ENCODE measurements around the gene COL1A1. TPM values are rescaled to one million over a fixed set of nuclear protein-coding genes. Genes with fewer than 3 reads are reported as not detected.
A peak's percentile ranks its signal among the peaks of the same experiment; 100 is the strongest.

COL1A1 gene
- polyA plus RNA-seq, 3 donors: not detected

GRCh38 chr17:50180111-50180510, 21.3 kb downstream of the COL1A1 start:
- H3K4me1 Mint-ChIP-seq: peaks cover 44% of the 10 kb centered on the region
- no peak overlapping the region for H3K4me3 Mint-ChIP-seq
- H3K4me2 ChIP-seq (replicated peaks; ENCODE audit: extremely low read depth, low read length, poor library complexity, severe bottlenecking): no peak overlapping the region
- no peak for DNase-seq
- no peaks in the 10 kb centered on the region for H3K36me3 ChIP-seq (replicated peaks in 1 of 2; ENCODE audit: control insufficient read depth in 1 of 2, insufficient read depth in 2 of 2, low read length in 2 of 2)
- 100% methylated on average over 4 of the region's 4 CpGs for WGBS (ENCODE audit: insufficient coverage)
- no peaks in the 10 kb centered on the region for H3K79me2 ChIP-seq (ENCODE audit: insufficient read depth, low read length)
- H3K4me1 ChIP-seq (ENCODE audit: control insufficient read depth in 1 of 2, insufficient read depth in 2 of 2, low read length in 2 of 2): peaks cover 32 to 49% of the 10 kb centered on the region in 2 donors
- intact Hi-C loops (cut with micrococcal nuclease): no loop called here
- H3K27ac ChIP-seq (ENCODE audit: low read depth in 1 of 2, low read length in 2 of 2): no peak overlapping the region
- H3K36me3 Mint-ChIP-seq: peaks cover 0 to 2% of the 10 kb centered on the region in 2 donors
- H3K9ac ChIP-seq (ENCODE audit: insufficient read depth, low read length, poor library complexity, severe bottlenecking): no peak overlapping the region
- H2AFZ ChIP-seq (ENCODE audit: insufficient read depth, low read depth, low read length, poor library complexity, severe bottlenecking): no peak overlapping the region
- no peaks in the 10 kb centered on the region for H4K20me1 ChIP-seq (ENCODE audit: insufficient read depth, low read length)
- peaks cover 0 to 2% (median 0%) of the 10 kb centered on the region in 7 donors for H3K9me3 Mint-ChIP-seq
- no peak for TF ChIP-seq CTCF (IDR thresholded peaks at IDR 0.05)
- H3K27me3 ChIP-seq (ENCODE audit: control insufficient read depth in 2 of 2, insufficient read depth in 2 of 2, low read length in 2 of 2): no peaks in the 10 kb centered on the region
- H3K9me3 ChIP-seq (replicated peaks in 1 of 2; ENCODE audit: control insufficient read depth in 1 of 2, insufficient read depth in 1 of 2, low read length in 2 of 2): no peaks in the 10 kb centered on the region
- H3K4me3 ChIP-seq (replicated peaks in 1 of 3; ENCODE audit: low read depth in 2 of 3, low read length in 3 of 3): no peak overlapping the region
- H3K27me3 Mint-ChIP-seq (ENCODE audit: low read depth in 3 of 3): peaks cover 11 to 15% (median 14%) of the 10 kb centered on the region in 3 donors
- no peak overlapping the region for H3K27ac Mint-ChIP-seq

DNA sequence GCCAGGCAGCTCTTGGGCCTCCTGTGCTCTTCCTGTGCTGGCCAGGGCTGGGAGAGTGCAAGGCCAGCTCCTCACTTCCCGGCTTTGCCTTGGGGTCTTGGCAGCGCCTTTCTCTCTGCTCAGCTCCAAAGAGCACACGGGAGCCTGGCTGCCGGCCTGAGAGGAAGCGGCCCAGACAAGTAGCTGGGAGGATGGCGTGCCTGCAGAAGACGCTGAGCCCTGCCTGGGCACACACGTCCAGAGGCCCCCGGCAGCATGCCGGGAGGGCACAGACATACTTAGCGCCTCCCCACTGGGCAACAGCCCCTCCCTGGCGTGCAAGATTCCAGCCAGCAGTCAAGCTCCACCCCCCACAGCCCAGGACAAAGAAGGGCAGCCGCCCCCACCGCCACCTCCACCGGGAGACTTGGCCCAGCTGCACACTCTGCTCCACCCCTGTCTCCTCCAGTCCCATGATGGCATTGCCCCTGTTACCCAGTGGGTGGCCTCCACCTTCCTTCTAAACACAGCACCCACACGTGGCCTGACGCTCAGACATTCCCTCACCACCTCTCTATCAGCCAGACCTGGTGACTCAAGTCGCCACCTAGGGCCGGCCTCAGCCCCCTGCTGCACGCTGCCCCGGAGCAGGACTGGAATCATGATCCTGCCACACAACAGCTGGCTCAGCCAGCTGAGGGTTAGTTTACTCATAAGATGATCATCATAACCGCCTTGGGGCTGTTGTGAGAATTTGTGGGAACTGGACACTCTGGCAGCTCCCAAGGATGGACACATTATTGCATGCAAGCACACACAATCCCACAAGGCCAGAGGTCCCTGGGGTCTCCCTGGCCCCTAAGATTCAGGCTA, 23.2 kb downstream of the COL1A1 start:
- no peaks in the 10 kb centered on the region for H3K36me3 ChIP-seq (replicated peaks in 1 of 2; ENCODE audit: control insufficient read depth in 1 of 2, insufficient read depth in 2 of 2, low read length in 2 of 2)
- H3K27me3 ChIP-seq (ENCODE audit: control insufficient read depth in 2 of 2, insufficient read depth in 2 of 2, low read length in 2 of 2): no peaks in the 10 kb centered on the region
- Mint-ChIP-seq H3K9me3 (peaks cover 0 to 2% (median 0%) of the 10 kb centered on the region in 7 donors), H3K36me3 (peaks cover 0 to 2% of the 10 kb centered on the region in 2 donors), H3K4me3 (peak overlapping the region; percentile 68 to 88), H3K27me3 (ENCODE audit: low read depth in 3 of 3) (peaks cover 11 to 15% (median 14%) of the 10 kb centered on the region in 3 donors), H3K4me1 (peaks cover 25% of the 10 kb centered on the region), H3K27ac (peak overlapping the region in 2 of 7 donors; percentile 57 to 86)
- no peak overlapping the region for H3K9ac ChIP-seq (ENCODE audit: insufficient read depth, low read length, poor library complexity, severe bottlenecking)
- no peaks in the 10 kb centered on the region for H4K20me1 ChIP-seq (ENCODE audit: insufficient read depth, low read length)
- no peaks in the 10 kb centered on the region for H3K79me2 ChIP-seq (ENCODE audit: insufficient read depth, low read length)
- H3K4me2 ChIP-seq (replicated peaks; ENCODE audit: extremely low read depth, low read length, poor library complexity, severe bottlenecking): peak overlapping the region; percentile 57
- H2AFZ ChIP-seq (ENCODE audit: insufficient read depth, low read depth, low read length, poor library complexity, severe bottlenecking): peak overlapping the region; percentile 69
- H3K4me3 ChIP-seq (replicated peaks in 1 of 3; ENCODE audit: low read depth in 2 of 3, low read length in 3 of 3): peak overlapping the region in 1 of 3 experiments; percentile 48
- DNase-seq: peak; percentile 55 to 69 (median 67)
- 18% methylated on average over 14 of the region's 22 CpGs for WGBS (ENCODE audit: insufficient coverage)
- H3K27ac ChIP-seq (ENCODE audit: low read depth in 1 of 2, low read length in 2 of 2): no peak overlapping the region
- intact Hi-C loops (cut with micrococcal nuclease): no loop called here
- H3K9me3 ChIP-seq (replicated peaks in 1 of 2; ENCODE audit: control insufficient read depth in 1 of 2, insufficient read depth in 1 of 2, low read length in 2 of 2): no peaks in the 10 kb centered on the region
- peaks cover 13 to 30% of the 10 kb centered on the region in 2 donors for H3K4me1 ChIP-seq (ENCODE audit: control insufficient read depth in 1 of 2, insufficient read depth in 2 of 2, low read length in 2 of 2)
- TF ChIP-seq CTCF (IDR thresholded peaks at IDR 0.05): peak; percentile 43

All from CD14-positive monocyte (primary cell).